ENCODE results near the gene COL11A2. TPM values are rescaled to one million over a fixed set of nuclear protein-coding genes. Genes with fewer than 3 reads are reported as not detected.

COL11A2 gene
- total and polyA plus RNA-seq, 2 of the 13 experiments (the other 11 are each of a cell fraction or from before 2014, with no cell fraction given), result 0.55 TPM

DNA sequence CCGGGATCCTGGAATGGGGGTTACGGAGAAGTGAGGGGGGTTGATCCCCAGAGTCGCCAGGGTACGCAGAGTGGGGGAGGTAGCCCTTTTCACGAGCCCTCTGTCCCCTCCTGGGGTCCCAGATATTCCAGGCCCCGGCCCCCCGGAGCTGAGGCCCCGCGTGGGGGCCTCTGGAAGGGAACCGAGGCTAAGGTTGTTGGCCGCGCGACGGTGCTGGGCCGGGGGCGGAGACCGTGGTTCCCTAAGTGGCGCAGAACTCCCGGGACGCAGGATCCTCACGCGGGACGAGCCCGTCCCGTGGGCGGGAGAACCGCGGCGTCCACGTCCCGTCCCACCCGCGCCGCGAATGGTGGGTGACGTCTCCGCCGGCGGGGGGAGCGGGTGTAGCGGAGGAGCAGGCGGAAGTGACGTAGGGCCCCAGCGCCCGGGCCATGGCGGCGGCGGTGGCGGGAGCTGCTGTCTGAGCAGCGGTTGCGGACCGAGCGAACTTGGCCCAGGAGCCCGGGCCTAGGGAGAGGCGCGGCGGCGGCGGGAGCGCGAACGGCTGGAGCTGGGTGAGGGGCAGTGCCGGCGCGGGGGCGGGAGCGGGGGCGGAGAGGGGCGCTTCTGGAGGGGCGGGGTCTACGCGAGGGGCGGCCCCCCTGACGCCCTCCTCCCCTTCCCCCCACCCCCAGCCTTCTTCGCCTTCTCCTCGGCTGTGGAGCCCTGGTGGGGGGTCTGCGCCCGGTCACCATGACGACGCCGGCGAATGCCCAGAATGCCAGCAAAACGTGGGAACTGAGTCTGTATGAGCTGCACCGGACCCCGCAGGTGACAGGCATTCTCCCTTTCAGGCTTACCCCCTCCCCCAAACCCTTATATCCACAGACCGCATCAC lies 16.1 kb upstream of the COL11A2 start, which contains the start of gene RING1 (continued):
- TF ChIP-seq ZNF564 (CRISPR knock-in tag; IDR thresholded peaks at IDR 0.05) (0 out of 2 replicates have a peak, but pooled peaks have one; percentile 66), ZNF850 (CRISPR knock-in tag; conservative IDR thresholded peaks at IDR 0.05) (0 out of 2 replicates have a peak, but pooled peaks have one; percentile 29), TBP (CRISPR knock-in tag; IDR thresholded peaks at IDR 0.05) (no peak), RXRA (CRISPR knock-in tag; IDR thresholded peaks at IDR 0.05) (peak; percentile 73; the same call in 1 of the 2 replicates), SP4 (CRISPR knock-in tag; IDR thresholded peaks at IDR 0.05) (peak; percentile 86), CBX2 (IDR thresholded peaks at IDR 0.05; ENCODE audit: low read depth, low read length) (no peak), CBX2 (CRISPR knock-in tag; IDR thresholded peaks at IDR 0.05; ENCODE audit: low read depth) (no peak), SMARCE1 (IDR thresholded peaks at IDR 0.05; ENCODE audit: borderline replicate concordance) (no peak), RELA (CRISPR knock-in tag; IDR thresholded peaks at IDR 0.05) (0 out of 2 replicates have a peak, but pooled peaks have one; percentile 73), FOXM1 (CRISPR knock-in tag; IDR thresholded peaks at IDR 0.05) (peak; percentile 11), KAT8 (CRISPR knock-in tag; IDR thresholded peaks at IDR 0.05) (peak; percentile 82)
- TF ChIP-seq, protein P1, sequence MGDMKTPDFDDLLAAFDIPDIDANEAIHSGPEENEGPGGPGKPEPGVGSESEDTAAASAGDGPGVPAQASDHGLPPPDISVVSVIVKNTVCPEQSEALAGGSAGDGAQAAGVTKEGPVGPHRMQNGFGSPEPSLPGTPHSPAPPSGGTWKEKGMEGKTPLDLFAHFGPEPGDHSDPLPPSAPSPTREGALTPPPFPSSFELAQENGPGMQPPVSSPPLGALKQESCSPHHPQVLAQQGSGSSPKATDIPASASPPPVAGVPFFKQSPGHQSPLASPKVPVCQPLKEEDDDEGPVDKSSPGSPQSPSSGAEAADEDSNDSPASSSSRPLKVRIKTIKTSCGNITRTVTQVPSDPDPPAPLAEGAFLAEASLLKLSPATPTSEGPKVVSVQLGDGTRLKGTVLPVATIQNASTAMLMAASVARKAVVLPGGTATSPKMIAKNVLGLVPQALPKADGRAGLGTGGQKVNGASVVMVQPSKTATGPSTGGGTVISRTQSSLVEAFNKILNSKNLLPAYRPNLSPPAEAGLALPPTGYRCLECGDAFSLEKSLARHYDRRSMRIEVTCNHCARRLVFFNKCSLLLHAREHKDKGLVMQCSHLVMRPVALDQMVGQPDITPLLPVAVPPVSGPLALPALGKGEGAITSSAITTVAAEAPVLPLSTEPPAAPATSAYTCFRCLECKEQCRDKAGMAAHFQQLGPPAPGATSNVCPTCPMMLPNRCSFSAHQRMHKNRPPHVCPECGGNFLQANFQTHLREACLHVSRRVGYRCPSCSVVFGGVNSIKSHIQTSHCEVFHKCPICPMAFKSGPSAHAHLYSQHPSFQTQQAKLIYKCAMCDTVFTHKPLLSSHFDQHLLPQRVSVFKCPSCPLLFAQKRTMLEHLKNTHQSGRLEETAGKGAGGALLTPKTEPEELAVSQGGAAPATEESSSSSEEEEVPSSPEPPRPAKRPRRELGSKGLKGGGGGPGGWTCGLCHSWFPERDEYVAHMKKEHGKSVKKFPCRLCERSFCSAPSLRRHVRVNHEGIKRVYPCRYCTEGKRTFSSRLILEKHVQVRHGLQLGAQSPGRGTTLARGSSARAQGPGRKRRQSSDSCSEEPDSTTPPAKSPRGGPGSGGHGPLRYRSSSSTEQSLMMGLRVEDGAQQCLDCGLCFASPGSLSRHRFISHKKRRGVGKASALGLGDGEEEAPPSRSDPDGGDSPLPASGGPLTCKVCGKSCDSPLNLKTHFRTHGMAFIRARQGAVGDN (CRISPR knock-in tag; IDR thresholded peaks at IDR 0.05), result peak; percentile 94
- TF ChIP-seq, protein P2, sequence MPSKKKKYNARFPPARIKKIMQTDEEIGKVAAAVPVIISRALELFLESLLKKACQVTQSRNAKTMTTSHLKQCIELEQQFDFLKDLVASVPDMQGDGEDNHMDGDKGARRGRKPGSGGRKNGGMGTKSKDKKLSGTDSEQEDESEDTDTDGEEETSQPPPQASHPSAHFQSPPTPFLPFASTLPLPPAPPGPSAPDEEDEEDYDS (CRISPR knock-in tag; IDR thresholded peaks at IDR 0.05), result peak; percentile 83
- TF ChIP-seq, protein P3, sequence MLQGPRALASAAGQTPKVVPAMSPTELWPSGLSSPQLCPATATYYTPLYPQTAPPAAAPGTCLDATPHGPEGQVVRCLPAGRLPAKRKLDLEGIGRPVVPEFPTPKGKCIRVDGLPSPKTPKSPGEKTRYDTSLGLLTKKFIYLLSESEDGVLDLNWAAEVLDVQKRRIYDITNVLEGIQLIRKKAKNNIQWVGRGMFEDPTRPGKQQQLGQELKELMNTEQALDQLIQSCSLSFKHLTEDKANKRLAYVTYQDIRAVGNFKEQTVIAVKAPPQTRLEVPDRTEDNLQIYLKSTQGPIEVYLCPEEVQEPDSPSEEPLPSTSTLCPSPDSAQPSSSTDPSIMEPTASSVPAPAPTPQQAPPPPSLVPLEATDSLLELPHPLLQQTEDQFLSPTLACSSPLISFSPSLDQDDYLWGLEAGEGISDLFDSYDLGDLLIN (CRISPR knock-in tag; IDR thresholded peaks at IDR 0.05; ENCODE audit: borderline replicate concordance), result peak; percentile 63; the same call in 1 of the 2 replicates
- TF ChIP-seq, protein P4, sequence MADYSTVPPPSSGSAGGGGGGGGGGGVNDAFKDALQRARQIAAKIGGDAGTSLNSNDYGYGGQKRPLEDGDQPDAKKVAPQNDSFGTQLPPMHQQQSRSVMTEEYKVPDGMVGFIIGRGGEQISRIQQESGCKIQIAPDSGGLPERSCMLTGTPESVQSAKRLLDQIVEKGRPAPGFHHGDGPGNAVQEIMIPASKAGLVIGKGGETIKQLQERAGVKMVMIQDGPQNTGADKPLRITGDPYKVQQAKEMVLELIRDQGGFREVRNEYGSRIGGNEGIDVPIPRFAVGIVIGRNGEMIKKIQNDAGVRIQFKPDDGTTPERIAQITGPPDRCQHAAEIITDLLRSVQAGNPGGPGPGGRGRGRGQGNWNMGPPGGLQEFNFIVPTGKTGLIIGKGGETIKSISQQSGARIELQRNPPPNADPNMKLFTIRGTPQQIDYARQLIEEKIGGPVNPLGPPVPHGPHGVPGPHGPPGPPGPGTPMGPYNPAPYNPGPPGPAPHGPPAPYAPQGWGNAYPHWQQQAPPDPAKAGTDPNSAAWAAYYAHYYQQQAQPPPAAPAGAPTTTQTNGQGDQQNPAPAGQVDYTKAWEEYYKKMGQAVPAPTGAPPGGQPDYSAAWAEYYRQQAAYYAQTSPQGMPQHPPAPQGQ (CRISPR knock-in tag; IDR thresholded peaks at IDR 0.05; ENCODE audit: borderline replicate concordance), result no peak
- TF ChIP-seq, protein P5, sequence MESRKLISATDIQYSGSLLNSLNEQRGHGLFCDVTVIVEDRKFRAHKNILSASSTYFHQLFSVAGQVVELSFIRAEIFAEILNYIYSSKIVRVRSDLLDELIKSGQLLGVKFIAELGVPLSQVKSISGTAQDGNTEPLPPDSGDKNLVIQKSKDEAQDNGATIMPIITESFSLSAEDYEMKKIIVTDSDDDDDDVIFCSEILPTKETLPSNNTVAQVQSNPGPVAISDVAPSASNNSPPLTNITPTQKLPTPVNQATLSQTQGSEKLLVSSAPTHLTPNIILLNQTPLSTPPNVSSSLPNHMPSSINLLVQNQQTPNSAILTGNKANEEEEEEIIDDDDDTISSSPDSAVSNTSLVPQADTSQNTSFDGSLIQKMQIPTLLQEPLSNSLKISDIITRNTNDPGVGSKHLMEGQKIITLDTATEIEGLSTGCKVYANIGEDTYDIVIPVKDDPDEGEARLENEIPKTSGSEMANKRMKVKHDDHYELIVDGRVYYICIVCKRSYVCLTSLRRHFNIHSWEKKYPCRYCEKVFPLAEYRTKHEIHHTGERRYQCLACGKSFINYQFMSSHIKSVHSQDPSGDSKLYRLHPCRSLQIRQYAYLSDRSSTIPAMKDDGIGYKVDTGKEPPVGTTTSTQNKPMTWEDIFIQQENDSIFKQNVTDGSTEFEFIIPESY (CRISPR knock-in tag; IDR thresholded peaks at IDR 0.05), result no peak
- TF ChIP-seq, protein P6, sequence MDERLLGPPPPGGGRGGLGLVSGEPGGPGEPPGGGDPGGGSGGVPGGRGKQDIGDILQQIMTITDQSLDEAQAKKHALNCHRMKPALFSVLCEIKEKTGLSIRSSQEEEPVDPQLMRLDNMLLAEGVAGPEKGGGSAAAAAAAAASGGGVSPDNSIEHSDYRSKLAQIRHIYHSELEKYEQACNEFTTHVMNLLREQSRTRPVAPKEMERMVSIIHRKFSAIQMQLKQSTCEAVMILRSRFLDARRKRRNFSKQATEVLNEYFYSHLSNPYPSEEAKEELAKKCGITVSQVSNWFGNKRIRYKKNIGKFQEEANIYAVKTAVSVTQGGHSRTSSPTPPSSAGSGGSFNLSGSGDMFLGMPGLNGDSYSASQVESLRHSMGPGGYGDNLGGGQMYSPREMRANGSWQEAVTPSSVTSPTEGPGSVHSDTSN (CRISPR knock-in tag; IDR thresholded peaks at IDR 0.05), result no peak
